ENCODE results near the gene ABHD14A. TPM values are rescaled to one million over a fixed set of nuclear protein-coding genes. Genes with fewer than 3 reads are reported as not detected.

ABHD14A gene
- total RNA-seq, 1 donor from 2014 or later: 17.8 TPM

DNA sequence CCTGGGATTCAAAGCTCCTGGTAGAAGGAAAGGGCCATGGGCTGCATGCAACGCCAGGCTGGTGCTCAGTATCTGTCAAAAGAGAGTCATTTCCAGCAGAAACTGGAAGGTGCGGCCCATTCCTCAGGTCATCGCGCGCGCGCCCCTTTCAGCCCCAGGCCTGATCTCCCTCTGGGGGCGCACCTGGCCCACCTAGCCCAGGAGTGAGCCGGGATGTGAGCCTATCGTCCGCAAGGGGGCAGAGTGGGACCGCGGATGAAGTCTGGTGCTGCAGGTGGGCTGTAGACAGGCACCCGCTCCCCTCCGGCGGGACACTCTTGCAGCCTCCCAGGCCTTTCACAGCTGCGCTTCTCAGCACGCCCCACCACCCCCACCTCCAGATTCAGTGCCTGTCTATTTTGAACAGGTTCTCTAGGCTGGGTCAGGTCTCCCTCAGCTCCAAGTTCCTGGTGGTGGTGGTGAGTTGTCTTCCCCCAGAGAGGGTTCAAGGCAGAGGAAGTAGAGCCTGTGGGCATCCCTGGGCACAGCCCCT lies 26.6 kb downstream of the ABHD14A start:
- TF ChIP-seq, protein P1, sequence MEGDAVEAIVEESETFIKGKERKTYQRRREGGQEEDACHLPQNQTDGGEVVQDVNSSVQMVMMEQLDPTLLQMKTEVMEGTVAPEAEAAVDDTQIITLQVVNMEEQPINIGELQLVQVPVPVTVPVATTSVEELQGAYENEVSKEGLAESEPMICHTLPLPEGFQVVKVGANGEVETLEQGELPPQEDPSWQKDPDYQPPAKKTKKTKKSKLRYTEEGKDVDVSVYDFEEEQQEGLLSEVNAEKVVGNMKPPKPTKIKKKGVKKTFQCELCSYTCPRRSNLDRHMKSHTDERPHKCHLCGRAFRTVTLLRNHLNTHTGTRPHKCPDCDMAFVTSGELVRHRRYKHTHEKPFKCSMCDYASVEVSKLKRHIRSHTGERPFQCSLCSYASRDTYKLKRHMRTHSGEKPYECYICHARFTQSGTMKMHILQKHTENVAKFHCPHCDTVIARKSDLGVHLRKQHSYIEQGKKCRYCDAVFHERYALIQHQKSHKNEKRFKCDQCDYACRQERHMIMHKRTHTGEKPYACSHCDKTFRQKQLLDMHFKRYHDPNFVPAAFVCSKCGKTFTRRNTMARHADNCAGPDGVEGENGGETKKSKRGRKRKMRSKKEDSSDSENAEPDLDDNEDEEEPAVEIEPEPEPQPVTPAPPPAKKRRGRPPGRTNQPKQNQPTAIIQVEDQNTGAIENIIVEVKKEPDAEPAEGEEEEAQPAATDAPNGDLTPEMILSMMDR (IDR thresholded peaks at IDR 0.05): peak; percentile 93
- intact Hi-C loops (cut with DNase I): loop anchor here (10.0 kb wide), 1 partner anchor 143 kb away; no protein-coding TSS in a partner anchor
- DNase-seq (peak; percentile 83), ATAC-seq (peak; percentile 82 to 83)
- H3K4me1 ChIP-seq: peaks cover 32% of the 10 kb centered on the region
- no peaks in the 10 kb centered on the region for H3K9me3 ChIP-seq
- H3K27me3 ChIP-seq (ENCODE audit: low read depth): no peaks in the 10 kb centered on the region
- no peak overlapping the region for H3K27ac ChIP-seq
- H3K4me3 ChIP-seq: no peak overlapping the region
- H3K36me3 ChIP-seq: no peaks in the 10 kb centered on the region

DNA sequence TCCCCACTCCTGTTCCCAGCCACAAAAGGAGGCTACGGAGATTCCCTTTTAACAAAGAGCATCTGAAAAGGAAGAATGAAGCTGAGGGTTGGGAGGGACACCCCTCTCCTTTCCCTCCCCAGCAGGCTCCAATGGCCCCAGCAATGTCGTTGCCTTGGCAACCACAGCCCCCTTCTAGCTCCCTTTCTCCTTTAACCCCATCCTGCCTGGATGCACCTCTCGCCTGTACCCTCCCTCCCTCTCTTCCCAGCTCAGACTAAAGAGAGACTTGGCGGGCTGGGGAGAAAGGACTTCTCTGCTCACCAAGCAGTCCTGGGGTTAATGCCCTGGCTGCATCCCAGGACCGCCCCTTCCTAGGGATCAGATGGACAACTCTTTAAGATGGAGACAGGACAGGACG lies 27.9 kb downstream of the ABHD14A start:
- ATAC-seq: no peak

DNA sequence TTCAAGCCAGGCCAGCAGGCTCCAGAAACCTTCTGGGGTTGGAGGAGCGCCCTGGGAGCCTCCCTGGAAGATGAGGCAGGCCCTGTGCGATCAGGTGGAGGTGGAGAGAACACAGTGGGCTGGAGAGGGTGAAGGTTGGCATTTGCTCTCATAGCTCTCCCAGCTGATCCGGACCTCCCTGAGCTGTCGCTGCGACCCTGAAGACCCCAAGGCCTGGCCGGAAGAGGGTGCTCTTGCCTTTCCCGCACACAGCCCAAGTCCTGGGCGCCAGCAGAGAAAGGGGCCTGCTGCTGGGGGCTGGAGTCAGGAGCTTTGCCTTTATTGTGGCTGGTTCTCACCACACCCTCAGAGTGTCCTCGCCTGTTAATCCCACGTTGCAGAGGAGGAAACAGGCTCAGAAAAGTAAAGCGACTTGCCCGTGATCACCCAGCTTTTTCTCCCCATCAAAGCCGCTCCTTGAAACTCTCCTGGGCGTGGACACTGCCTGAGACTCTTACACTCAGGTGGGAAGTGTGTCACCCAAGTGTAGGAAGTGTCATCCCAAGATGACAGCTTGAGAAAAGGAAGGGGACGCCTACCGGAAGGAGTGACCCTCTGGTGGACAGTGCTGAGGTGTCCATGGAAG lies 29.4 kb downstream of the ABHD14A start:
- Histone ChIP-seq H3K9me3 (no peaks in the 10 kb centered on the region), H3K36me3 (no peaks in the 10 kb centered on the region), H3K27me3 (ENCODE audit: low read depth) (no peaks in the 10 kb centered on the region), H3K27ac (no peak overlapping the region), H3K4me1 (peaks cover 33% of the 10 kb centered on the region), H3K4me3 (no peak overlapping the region)
- TF ChIP-seq, protein P1 (IDR thresholded peaks at IDR 0.05): peak; percentile 55
- DNase-seq (no peak), ATAC-seq (peak in 1 of 2 donors; percentile 35)
- intact Hi-C loops (cut with DNase I): loop anchor here (10.0 kb wide), 1 partner anchor 141 kb away; no protein-coding TSS in a partner anchor

More for the DNA sequence above, 27.9 kb downstream of the ABHD14A start:
- H3K27me3 ChIP-seq (ENCODE audit: low read depth): no peaks in the 10 kb centered on the region
- intact Hi-C loops (cut with DNase I): loop anchor here (10.0 kb wide), 1 partner anchor 142 kb away; no protein-coding TSS in a partner anchor
- peaks cover 33% of the 10 kb centered on the region for H3K4me1 ChIP-seq
- DNase-seq: no peak
- no peak overlapping the region for H3K27ac ChIP-seq
- H3K4me3 ChIP-seq: no peak overlapping the region
- TF ChIP-seq, protein P1 (IDR thresholded peaks at IDR 0.05): no peak
- no peaks in the 10 kb centered on the region for H3K36me3 ChIP-seq
- H3K9me3 ChIP-seq: no peaks in the 10 kb centered on the region

DNA sequence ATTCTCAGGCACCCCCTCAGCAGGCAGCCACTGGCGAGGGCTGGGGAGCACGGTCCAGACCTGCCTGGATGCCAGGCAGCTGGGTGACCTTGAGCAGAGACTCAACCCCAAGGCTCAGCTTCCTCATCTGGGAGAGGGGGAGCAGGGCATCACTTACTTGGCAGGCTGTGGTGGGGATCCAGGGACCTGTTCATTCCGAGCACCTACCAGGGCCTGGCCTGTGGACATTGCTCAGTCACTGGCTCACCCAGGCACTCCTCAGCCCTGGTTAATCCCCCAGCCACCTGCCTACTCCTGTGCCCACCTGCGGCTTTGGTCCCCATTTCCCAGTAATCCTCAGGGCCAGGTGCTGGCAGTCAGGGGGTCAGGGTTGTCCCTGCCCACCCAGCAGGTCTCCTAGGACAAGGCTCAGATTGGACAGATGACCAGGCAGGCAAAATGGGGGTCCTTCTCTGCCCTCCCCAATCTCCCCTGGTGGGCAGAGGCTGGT lies 30.1 kb downstream of the ABHD14A start:
- no peaks in the 10 kb centered on the region for H3K9me3 ChIP-seq

DNA sequence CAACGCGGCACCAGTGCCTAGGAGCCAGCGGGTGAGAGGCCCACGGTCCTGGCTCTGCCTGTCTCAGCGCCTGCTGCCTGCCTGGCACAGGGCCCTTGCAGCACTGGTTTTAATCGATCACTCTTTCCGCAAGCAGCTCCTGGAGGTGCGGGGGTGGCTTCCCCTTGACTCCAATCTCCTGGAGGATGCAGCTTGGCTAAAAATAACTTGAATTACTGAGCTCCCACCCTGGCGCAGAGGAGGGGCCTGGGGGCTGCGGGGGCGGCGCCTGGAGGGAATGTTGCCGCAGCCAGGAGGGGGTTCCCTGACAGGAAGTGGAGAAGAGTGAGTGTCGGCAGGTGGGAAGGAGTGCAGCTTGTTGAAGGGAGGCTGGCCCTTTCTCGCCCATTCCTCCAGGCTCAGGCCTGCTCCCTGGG lies 30.7 kb downstream of the ABHD14A start:
- ATAC-seq (peak; percentile 22 to 46), DNase-seq (no peak)
- peaks cover 33% of the 10 kb centered on the region for H3K4me1 ChIP-seq
- peak overlapping the region; percentile 67 for H3K27ac ChIP-seq
- no peaks in the 10 kb centered on the region for H3K9me3 ChIP-seq
- TF ChIP-seq, protein P1 (IDR thresholded peaks at IDR 0.05): no peak
- H3K27me3 ChIP-seq (ENCODE audit: low read depth): no peaks in the 10 kb centered on the region
- H3K36me3 ChIP-seq: no peaks in the 10 kb centered on the region
- H3K4me3 ChIP-seq: no peak overlapping the region
- intact Hi-C loops (cut with DNase I): loop anchor here (10.0 kb wide), 1 partner anchor 139 kb away; no protein-coding TSS in a partner anchor

More for the DNA sequence above, 30.1 kb downstream of the ABHD14A start:
- intact Hi-C loops (cut with DNase I): loop anchor here (10.0 kb wide), 1 partner anchor 140 kb away; no protein-coding TSS in a partner anchor
- H3K27me3 ChIP-seq (ENCODE audit: low read depth): no peaks in the 10 kb centered on the region
- H3K27ac ChIP-seq: peak overlapping the region; percentile 67
- peaks cover 33% of the 10 kb centered on the region for H3K4me1 ChIP-seq
- no peak for ATAC-seq
- no peaks in the 10 kb centered on the region for H3K36me3 ChIP-seq
- no peak overlapping the region for H3K4me3 ChIP-seq
- TF ChIP-seq, protein P1 (IDR thresholded peaks at IDR 0.05): no peak
- no peak for DNase-seq

Data from lower lobe of right lung (tissue), 2 donors.